HG03558 (cell line): ENCODE data around the gene NDUFV2.
A peak's percentile ranks its signal among the peaks of the same experiment; 100 is the strongest.
"Not testable (repeated sequence)": the region's sequence is repeated elsewhere in the genome, so short reads cannot be mapped to it uniquely, and the experiment has no call there.

Experiments used
- ATAC-seq: cut with Tn5 transposase; IDR thresholded peaks from one replicate; pipeline ENCODE4 v1.9.1; 2021; ENCODE audit warnings: moderate number of reproducible peaks; ENCODE audit not compliant: unreplicated experiment; ENCODE audit errors: extremely low read depth

NDUFV2 gene

DNA sequence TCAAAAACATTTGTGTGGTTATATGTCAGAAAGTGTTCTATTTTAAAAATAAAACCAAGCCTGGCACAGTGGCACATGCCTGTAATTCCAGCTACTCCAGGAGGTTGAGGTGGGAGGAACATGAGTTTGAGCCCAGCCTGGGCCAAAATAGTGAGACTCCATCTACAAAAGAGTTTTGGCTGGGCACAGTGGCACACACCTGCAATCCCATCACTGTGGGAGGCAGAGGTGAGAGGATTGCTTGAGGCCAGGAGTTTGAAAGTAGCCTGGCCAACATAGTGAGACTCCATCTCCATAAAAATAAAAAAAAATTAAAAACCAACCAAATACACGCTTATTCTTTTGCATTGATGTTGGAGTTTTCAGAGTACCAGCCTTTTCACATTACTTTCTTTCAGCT lies 43.7 kb downstream of the NDUFV2 start:
- ATAC-seq = no peak

DNA sequence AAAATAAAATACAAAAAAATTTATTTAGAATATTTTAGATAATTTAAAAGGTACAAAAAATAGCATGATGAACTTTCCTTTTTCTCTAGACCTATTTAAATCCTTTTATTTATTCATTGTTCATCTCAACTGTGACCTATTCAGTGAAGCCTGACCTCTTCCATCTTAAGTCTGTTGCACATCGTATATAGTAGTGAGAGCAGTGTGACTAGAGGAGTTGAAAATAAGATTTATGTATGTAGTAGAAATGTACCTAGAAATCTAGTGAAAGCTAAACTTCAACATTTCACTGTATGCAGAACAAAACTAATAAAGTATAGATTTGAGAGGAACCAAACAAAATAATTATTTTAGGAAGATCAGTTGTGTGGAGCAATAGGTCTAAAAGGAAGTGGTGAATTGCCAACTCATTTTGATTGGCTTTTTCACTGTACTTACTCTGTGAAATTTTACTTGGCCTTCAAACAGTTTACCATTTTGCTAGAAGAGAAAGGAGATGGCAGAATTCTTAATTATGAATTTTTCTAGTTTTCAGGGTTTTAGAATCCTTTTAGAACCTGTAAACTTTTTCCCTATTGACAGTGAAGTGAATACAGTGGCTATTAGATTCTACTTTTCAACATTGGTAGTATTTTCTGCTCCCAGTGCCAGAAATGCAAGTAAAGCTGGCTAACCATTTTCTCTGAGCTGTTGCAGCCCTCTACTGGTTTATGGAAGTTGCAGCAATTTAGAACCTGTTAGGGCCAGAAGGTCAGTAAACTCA lies 45.1 kb downstream of the NDUFV2 start:
- ATAC-seq = no peak

- ATAC-seq = no peak
Observed at GRCh38 chr18:9148203-9148552, 45.7 kb downstream of the NDUFV2 start.

- ATAC-seq = no peak
Observed at GRCh38 chr18:9150121-9150520, 47.6 kb downstream of the NDUFV2 start.

- ATAC-seq = no peak
Observed at GRCh38 chr18:9153256-9153655, 50.8 kb downstream of the NDUFV2 start.

- ATAC-seq = no peak
Observed at GRCh38 chr18:9156604-9157249, 54.2 kb downstream of the NDUFV2 start.

DNA sequence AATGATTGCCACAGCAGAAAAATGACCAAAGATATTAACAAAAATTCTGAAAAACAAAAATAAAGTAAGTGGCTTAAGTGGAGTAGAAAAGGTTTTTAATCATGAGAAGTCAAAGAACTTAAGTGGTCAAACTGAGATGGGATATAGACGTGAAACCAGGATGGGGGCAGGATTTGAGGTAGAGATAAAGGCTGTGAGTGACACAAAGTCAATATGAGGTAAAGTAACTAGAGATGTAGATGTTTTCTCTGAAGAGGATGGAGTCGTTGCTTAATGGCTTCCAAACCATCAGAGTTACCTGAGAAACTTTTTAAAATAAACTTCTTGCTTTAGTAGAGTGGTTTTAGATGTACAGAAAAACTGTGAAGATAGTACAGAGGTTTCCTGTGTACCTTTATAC lies 55.3 kb downstream of the NDUFV2 start:
- no peak for ATAC-seq

- ATAC-seq = no peak
Observed at GRCh38 chr18:9160014-9160413, 57.5 kb downstream of the NDUFV2 start.

GRCh38 chr18:9162663-9163062 lies 60.2 kb downstream of the NDUFV2 start:
- not testable (repeated sequence) for ATAC-seq

DNA sequence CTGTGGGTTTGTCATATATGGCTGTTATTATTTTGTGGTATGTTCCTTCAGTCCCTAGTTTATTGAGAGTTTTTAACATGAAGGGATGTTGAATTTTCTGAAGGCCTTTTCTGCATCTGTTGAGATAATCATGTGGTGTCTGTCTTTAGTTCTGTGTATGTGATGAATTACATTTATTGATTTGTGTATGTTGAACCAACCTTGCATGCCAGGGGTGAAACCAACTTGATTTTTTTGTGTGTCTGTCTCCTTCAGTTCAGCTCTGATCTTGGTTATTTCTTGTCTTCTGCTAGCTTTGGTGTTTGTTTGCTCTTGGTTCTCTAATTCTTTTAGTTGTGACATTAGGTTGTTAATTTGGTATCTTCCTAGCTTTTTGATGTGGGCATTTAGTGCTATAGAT lies 61.6 kb downstream of the NDUFV2 start:
- ATAC-seq = not testable (repeated sequence)

DNA sequence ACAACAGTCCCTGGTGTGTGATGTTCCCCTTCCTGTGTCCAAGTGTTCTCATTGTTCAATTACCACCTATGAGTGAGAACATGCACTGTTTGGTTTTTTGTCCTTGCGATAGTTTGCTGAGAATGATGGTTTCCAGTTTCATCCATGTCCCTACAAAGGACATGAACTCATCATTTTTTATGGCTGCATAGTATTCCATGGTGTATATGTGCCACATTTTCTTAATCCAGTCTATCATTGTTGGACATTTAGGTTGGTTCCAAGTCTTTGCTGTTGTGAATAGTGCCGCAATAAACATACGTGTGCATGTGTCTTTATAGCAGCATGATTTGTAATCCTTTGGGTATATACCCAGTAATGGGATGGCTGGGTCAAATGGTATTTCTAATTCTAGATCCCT lies 63.4 kb downstream of the NDUFV2 start:
- ATAC-seq = not testable (repeated sequence)

DNA sequence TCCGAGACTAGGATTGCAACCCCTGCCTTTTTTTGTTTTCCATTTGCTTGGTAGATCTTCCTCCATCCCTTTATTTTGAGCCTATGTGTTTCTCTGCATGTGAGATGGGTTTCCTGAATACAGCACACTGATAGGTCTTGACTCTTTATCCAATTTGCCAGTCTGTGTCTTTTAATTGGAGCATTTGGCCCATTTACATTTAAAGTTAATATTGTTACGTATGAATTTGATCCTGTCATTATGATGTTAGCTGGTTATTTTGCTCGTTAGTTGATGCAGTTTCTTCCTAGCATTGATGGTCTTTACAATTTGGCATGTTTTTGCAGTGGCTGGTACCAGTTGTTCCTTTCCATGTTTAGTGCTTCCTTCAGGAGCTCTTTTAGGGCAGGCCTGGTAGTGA lies 67.0 kb downstream of the NDUFV2 start:
- ATAC-seq = not testable (repeated sequence)

- ATAC-seq = not testable (repeated sequence)
Observed at GRCh38 chr18:9171919-9172318, 69.4 kb downstream of the NDUFV2 start.

DNA sequence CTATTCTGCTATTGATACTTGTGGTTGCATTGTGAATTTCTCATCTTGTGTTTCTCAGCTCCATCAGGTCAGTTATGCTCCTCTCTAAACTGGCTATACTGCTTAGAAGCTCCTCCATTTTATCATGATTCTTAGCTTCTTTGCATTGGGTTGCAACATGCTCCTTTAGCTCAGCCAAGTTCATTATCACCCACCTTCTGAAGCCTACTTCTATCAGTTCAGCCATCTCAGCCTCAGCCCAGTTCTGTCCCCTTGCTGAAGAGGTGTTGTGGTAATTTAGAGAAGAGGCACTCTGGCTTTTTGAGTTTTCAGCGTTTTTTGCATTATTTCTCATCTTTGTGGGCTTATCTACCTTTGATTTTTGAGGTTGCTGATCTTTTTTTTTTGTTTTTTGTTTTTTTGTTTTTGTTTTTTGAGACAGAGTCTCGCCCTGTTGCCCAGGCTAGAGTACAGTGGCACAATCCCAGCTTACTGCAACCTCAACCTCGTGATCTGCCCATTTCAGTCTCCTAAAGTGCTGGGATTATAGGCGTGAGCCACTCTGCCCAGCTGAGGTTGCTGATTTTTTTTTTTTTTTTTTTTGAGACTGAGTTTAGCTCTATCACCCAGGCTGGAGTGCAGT lies 70.1 kb downstream of the NDUFV2 start:
- no peak for ATAC-seq

DNA sequence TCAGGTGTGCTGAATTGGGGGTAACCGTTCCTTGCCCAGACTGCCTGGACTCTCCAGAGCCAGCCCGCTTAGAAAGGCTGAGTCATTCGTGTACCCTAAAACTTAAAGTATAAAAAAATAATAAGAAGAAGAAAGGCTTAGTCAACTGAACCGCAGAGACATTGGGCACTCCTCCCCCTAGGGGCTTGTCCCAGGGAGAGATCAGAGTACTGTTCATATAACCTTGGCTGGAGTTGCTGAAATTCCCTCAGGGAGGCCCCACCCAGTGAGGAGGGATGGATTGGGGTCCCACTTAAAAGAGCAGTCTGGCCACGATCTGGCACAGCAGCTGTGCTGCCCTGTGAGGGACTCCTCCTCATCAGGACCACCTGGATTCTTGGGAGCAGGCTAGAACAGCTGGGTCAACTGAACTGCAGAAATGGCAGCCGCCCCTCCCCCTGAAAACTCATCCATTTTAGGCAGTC lies 71.3 kb downstream of the NDUFV2 start:
- peak; percentile 52 for ATAC-seq

DNA sequence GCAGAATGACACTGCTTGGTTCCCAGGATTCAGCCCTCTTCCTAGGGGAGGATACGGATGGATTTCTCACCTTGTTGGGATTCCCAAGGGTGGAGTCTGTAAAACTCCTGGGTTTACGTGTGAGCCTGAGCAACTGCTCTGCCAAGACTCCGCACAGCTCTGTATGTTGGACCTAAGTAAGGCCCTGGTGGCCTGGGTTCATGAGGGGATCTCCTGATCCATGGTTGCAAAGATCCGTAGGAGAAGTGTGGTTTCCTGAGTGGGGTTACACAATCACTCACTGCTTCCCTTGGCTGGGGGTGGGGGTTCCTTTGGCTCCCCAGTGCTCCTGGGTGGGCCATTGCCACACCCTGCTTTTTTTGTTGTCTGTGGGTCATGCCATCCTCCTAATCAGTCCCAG lies 71.8 kb downstream of the NDUFV2 start:
- no peak for ATAC-seq

- ATAC-seq = no peak
Observed at GRCh38 chr18:9175115-9175514, 72.6 kb downstream of the NDUFV2 start.

DNA sequence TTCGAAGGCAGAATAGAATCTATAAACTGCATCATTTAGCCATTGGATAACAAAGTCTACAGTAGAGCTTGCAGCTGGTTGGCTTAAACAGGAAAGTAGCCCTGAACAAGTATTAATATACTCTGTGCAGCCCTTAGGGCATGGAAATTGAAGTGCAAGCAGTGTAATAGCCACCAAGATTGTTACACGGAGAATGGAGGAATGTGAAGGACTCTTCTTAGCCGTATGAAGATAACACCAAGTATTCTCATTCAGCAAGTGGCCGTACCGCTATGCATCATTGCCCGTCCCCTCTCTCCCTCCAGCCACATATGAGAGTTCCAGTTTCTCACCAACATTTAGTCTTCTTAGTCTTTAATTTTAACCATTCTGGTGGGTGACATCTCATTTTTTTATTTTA lies 74.5 kb downstream of the NDUFV2 start:
- no peak for ATAC-seq

DNA sequence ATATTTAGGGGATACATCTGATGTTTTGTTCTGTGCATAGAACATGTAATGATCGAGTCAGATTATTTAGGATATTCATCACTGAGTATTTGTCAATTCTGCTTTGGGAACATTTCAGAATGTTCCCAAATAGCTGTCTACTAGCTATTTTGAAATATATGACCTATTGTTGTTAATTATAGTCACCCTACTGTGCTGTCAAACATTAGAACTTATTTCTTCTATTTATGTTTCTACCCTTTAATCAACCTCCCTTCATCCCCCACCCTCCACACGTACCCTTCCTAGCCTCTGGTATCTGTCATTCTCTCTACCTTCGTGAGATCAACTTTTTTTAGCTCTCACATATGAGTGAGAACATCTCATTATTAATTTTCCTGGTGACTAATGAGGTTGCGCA lies 75.0 kb downstream of the NDUFV2 start:
- no peak for ATAC-seq

DNA sequence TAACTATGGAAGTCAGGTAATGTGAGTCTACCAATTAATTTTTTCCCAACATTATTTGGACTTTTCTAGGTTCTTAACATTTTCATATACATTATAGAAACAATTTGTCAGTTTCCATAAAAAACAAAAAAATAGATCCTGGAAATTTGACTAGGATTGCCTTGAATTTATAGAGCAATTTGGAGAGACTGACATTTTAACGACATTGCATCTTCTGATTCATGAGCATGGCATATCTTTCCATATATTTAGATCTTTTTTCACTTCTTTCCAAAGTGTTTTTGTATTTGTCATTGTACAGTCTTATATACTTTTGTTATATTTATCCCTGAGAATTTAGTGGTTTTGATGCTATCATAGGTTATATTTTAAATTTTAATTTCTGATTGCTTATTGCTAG lies 76.1 kb downstream of the NDUFV2 start:
- no peak for ATAC-seq

DNA sequence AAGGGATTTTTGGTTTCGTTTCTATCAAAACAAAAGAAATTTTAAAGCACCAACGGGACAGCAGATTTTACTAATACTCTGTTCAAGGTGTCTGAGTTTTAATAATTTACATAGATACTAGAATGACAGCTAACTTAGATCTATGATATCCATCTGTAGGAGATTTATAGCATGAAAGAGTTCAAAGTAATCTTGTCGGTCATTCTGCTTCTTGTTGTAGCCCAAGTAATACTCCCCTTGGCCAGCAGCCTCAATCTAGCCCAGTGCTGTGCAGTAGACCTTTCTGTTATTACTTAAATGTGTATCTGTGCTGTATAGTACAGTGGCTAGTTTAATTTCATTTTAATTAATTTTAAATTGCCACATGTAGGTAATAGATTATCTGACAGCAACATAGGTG lies 78.8 kb downstream of the NDUFV2 start:
- ATAC-seq = no peak
